Thyroid gland (tissue), 4 donors: ENCODE measurements around the gene GP1BA. TPM values are rescaled to one million over a fixed set of nuclear protein-coding genes. Genes with fewer than 3 reads are reported as not detected.

Experiments used
- DNase-seq, 2 donors: peaks; one replicate each; pipeline ENCODE4 v3.0.0-alpha.2; 2019
- H3K27ac ChIP-seq, 3 donors: fragments of 200-600 bp; sonication (generic); 1 replicate in 2 of 3; 2 replicates in 1 of 3; pipeline ENCODE4 v1.5.1; 2016 to 2019; ENCODE audit warnings: mild to moderate bottlenecking in 1 of 3, moderate library complexity in 1 of 3
- H3K27me3 ChIP-seq: fragments of 200-600 bp; sonication (generic); one replicate; pipeline ENCODE4 v1.5.1; 2019
- H3K36me3 ChIP-seq, 2 donors: fragments of 200-600 bp; sonication (generic); one replicate each; pipeline ENCODE4 v1.5.1; 2016 to 2019
- H3K4me1 ChIP-seq, 2 donors: fragments of 200-600 bp; sonication (generic); one replicate each; pipeline ENCODE4 v1.5.1; 2017 to 2019
- H3K4me3 ChIP-seq, 3 donors: fragments of 200-600 bp; sonication (generic); replicated peaks in 1 of 3; 1 replicate in 2 of 3; 2 replicates in 1 of 3; pipeline ENCODE4 v1.5.1; 2016; ENCODE audit warnings: mild to moderate bottlenecking in 1 of 3
- H3K9me3 ChIP-seq: fragments of 200-600 bp; sonication (generic); one replicate; pipeline ENCODE4 v1.5.1; 2017
- CTCF ChIP-seq, 6 experiments: fragments of 200-600 bp in 3 of 6; fragments of 450-650 bp in 3 of 6; sonication (generic) in 3 of 6; IDR thresholded peaks; one replicate each; pipeline ENCODE4 v1.5.1; 2016 to 2019; ENCODE audit warnings: antibody characterized with exemption in 6 of 6, mild to moderate bottlenecking in 2 of 6, inconsistent platforms in 1 of 6, moderate library complexity in 1 of 6
- POLR2A ChIP-seq, 2 donors: fragments of 450-650 bp; IDR thresholded peaks; one replicate each; pipeline ENCODE4 v1.6.1; 2017; ENCODE audit warnings: antibody characterized with exemption in 2 of 2, mild to moderate bottlenecking in 2 of 2, moderate library complexity in 1 of 2
- WGBS, 2 donors: methylation state at CpG; one replicate each; pipeline ENCODE4 v1.1.5; 2017; 5-methylcytosine and 5-hydroxymethylcytosine counted together
- intact Hi-C: fragments of 100-400 bp; cut with DNase I; formaldehyde crosslinking; loops from one replicate; pipeline ENCODE4 v1.15.1; 2023
- total RNA-seq, 4 donors: library from RNA; depleted of rRNA; stranded (reverse); fragments of >200 nt; gene quantifications; one replicate each; pipeline ENCODE4 v1.2.3, GENCODE V29; 2016

The GP1BA gene
- total RNA-seq, result not detected

DNA sequence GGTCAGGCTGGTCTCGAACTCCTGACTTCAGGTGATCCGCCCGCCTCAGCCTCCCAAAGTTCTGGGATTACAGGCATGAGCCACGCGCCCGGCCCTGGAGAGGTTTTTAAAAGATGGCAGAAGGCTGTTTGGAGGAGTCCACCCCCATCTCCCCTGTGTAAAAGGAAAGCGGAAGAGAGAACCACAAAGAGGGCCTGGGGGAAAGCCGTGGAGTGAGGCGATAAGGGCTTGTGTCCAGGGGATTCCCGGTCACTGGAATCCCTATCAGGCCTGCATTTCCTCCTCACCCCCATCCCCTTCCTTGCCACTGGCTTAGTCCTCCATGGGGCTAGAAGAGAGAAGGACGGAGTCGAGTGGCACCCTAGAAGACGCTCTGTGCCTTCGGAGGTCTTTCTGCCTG, at the start of gene GP1BA:
GP1BA (plus strand) TSS at position 315 of the 400 bp plus-strand sequence. CDS start 328 bp downstream, outside the sequence.
- TF ChIP-seq POLR2A (IDR thresholded peaks at IDR 0.05) (no peak), CTCF (IDR thresholded peaks at IDR 0.05) (no peak)
- intact Hi-C loops, result no loop called here

DNA sequence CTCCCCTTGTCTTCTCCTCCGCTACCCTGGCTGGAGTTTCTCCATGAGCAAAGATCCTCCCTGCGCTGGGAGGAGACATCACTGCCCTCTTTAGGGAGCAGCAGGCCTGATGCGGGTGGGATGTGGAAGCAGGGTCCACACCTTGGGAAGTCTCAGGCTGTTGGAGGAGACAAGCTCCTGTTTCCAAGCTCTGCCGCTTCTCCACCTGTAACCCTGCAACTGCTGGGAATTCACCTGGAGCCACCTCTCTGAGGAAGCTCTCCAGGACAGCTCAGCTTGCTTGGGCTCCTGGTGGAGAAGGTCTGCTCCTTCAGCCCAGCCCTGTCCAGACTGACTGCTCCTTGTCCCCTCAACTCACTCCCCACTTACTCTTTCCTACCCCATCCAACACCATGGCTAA, 47.6 kb upstream of the GP1BA start:
- intact Hi-C loops, result no loop called here
- Histone ChIP-seq H3K27ac (no peak overlapping the region), H3K27me3 (no peaks in the 10 kb centered on the region), H3K4me1 (no peaks in the 10 kb centered on the region), H3K4me3 (no peak overlapping the region), H3K36me3 (peaks cover 34 to 36% of the 10 kb centered on the region in 2 donors), H3K9me3 (no peaks in the 10 kb centered on the region)
- 95 to 100% methylated on average over 3 to 4 of the region's 4 CpGs for WGBS, 2 donors
- DNase-seq, result no peak
- TF ChIP-seq CTCF (IDR thresholded peaks at IDR 0.05), result no peak
- no peak for TF ChIP-seq POLR2A (IDR thresholded peaks at IDR 0.05)

More for the DNA sequence above, at the start of gene GP1BA:
- Histone ChIP-seq H3K4me3 (no peak within 1 kb of the TSS), H3K27me3 (no peaks in the 10 kb centered on the region), H3K9me3 (no peaks in the 10 kb centered on the region), H3K36me3 (peaks cover 0 to 3% of the 10 kb centered on the region in 2 donors), H3K4me1 (peaks cover 0 to 6% of the 10 kb centered on the region in 2 donors), H3K27ac (no peak within 1 kb of the TSS)
- DNase-seq, result no peak
- 80 to 86% methylated on average over 14 of the region's 14 CpGs for WGBS, 2 donors

DNA sequence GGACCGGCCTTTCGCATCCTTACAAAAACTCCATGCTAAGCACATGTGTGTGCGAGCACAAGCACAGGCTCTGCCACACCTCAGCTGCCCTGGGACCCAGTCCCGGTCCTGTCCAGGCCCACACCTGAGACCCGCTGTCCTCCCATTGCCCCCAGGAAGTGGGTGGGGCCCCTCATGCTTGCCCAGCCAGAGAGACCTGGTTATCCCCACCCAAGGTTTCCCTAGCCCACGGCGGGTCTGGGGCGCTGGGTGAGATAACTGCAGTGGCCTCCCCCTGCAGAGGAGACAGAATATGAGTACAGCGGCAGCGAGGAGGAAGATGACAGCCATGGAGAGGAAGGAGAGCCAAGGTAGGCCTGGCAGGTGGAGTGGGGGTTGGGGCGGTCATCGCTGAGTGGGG, 45.2 kb upstream of the GP1BA start:
- no peak for TF ChIP-seq CTCF (IDR thresholded peaks at IDR 0.05)
- no peak for TF ChIP-seq POLR2A (IDR thresholded peaks at IDR 0.05)
- no peaks in the 10 kb centered on the region for H3K9me3 ChIP-seq
- no peak overlapping the region for H3K27ac ChIP-seq
- 95 to 99% methylated on average over 11 to 12 of the region's 12 CpGs for WGBS, 2 donors
- no peak for DNase-seq
- intact Hi-C loops, result loop anchor here (5.0 kb wide), 2 partner anchors 155 to 175 kb away; partner anchors contain the start of genes ARRB2 and MED11
- no peak overlapping the region for H3K4me3 ChIP-seq
- H3K4me1 ChIP-seq, result no peaks in the 10 kb centered on the region
- H3K36me3 ChIP-seq, result peaks cover 52 to 55% of the 10 kb centered on the region in 2 donors
- no peaks in the 10 kb centered on the region for H3K27me3 ChIP-seq

- Histone ChIP-seq H3K36me3 (peaks cover 54 to 61% of the 10 kb centered on the region in 2 donors), H3K4me3 (no peak overlapping the region), H3K4me1 (no peaks in the 10 kb centered on the region), H3K9me3 (no peaks in the 10 kb centered on the region), H3K27ac (no peak overlapping the region), H3K27me3 (no peaks in the 10 kb centered on the region)
- intact Hi-C loops, result loop anchor here (5.0 kb wide), 2 partner anchors 155 to 175 kb away; partner anchors contain the start of genes ARRB2 and MED11
- WGBS, 2 donors, result 96 to 98% methylated on average over 17 of the region's 18 CpGs
- TF ChIP-seq POLR2A (IDR thresholded peaks at IDR 0.05) (no peak), CTCF (IDR thresholded peaks at IDR 0.05) (no peak)
- DNase-seq, result no peak
Measured at GRCh38 chr17:4887581-4887980, 44.5 kb upstream of the GP1BA start.

- DNase-seq, result no peak
- Histone ChIP-seq H3K9me3 (no peaks in the 10 kb centered on the region), H3K4me3 (no peak overlapping the region), H3K4me1 (no peaks in the 10 kb centered on the region), H3K27ac (no peak overlapping the region), H3K36me3 (peaks cover 71 to 72% of the 10 kb centered on the region in 2 donors), H3K27me3 (no peaks in the 10 kb centered on the region)
- WGBS, 2 donors, result 93 to 96% methylated on average over 34 to 41 of the region's 42 CpGs
- intact Hi-C loops, result loop anchor here (2.0 kb wide), 1 partner anchor 107 kb away; no protein-coding TSS in a partner anchor
- no peak for TF ChIP-seq POLR2A (IDR thresholded peaks at IDR 0.05)
Measured at GRCh38 chr17:4891411-4892410, 40.4 kb upstream of the GP1BA start.
